Measurements from ENCODE around the gene PPP1R37.

Gene PPP1R37, protein sequence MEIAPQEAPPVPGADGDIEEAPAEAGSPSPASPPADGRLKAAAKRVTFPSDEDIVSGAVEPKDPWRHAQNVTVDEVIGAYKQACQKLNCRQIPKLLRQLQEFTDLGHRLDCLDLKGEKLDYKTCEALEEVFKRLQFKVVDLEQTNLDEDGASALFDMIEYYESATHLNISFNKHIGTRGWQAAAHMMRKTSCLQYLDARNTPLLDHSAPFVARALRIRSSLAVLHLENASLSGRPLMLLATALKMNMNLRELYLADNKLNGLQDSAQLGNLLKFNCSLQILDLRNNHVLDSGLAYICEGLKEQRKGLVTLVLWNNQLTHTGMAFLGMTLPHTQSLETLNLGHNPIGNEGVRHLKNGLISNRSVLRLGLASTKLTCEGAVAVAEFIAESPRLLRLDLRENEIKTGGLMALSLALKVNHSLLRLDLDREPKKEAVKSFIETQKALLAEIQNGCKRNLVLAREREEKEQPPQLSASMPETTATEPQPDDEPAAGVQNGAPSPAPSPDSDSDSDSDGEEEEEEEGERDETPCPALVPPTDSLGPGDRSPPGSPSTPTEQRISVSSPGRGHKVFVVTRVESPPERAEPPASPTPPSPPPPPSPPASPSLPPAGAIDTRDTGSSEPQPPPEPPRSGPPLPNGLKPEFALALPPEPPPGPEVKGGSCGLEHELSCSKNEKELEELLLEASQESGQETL

DNA sequence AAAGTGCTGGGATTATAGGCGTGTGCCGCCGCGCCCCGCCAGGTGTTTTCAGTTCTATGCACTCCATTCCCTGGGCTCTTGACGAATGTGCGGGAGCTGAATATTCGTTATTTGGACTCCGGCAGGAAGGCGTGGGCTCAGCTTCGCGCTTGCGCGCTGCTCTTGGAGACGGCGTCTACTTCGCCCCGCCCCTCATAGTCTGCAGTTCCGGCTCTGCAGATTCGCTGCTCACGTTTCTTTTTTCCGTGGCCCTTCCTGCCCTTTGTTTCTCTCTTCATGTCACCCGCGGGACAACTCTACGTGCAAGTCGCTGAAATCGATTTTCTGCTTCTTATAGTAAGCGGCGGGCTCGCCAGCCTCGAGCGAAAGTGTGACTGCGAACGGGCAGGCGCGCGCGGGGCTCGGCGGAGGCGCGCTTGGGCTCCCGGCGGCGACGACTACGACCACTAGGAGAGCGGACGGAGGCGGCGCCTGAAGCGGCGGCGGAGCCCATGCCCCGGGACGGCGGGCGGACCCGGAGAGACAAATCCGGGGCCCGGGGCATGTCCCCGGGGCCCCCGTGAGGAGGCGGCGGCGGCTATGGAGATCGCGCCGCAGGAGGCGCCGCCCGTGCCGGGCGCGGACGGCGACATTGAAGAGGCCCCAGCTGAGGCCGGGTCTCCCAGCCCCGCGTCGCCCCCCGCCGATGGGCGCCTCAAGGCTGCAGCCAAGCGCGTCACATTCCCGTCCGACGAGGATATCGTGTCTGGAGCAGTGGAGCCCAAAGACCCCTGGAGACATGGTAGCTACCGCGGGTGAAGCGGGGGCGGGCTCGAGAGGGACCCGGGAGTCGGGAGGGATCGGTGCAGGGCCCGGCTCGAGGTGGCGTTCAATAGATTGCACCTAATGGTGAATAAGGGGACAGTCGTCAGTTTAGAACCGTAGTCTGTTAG, at the start of gene PPP1R37:
Gene PPP1R37, plus strand, starts transcription at position 433 of the 932 bp plus-strand sequence. Its CDS starts 147 bp downstream, at position 580.
- peak; percentile 86 for DNase-seq

DNA sequence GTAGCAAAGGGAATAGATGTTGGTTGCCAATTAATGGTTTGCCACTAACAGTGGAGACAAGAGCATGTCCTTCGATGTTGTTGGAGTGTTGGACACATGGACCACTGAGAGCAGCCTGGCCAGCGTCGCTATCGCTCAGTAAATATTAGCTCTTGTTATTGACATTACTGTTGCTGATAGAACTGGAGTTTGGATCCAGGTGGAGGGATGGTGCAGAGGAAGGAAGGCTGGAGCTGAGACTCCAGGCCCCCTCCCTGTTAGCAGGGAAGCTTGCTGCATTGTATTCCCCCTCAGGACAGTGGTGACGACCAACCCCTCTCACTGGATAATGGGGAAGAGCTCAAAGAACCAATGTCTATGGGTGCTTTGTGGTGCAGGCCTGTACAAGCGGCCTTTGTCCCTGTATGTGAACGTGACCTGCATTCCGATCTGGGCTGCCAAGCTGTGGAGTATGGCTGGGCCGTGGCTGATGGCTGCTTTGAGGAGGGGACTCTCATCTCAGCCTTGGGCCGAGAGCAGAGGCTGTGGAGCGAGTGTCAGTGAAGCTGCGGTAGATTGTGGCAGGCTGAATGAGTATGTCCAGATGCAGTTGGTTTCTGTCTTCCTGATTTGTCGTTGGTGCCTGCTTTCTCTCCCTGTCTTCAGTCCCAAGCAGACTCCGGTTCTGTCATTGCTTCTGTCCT, 47.2 kb upstream of the PPP1R37 start:
- DNase-seq: no peak

DNA sequence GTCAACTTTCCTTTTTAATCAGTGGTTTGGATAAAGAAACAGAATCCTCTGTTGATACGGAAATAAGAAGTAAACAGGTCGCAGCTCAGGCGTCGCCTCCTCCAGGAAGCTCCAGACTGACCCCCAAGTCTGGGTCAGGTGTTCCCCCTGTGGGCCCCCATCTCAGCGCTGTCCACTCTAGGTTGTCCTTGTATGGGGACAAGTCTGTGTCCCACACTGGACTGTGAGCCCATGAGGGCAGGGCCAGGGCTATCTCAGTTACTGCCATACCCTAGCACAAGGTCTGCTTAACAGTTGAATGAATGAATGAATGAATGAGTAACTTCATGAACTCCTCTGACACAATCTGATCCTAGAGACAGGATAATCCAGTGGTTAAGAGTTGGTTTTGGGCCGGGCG, 46.6 kb upstream of the PPP1R37 start:
- DNase-seq: no peak

DNA sequence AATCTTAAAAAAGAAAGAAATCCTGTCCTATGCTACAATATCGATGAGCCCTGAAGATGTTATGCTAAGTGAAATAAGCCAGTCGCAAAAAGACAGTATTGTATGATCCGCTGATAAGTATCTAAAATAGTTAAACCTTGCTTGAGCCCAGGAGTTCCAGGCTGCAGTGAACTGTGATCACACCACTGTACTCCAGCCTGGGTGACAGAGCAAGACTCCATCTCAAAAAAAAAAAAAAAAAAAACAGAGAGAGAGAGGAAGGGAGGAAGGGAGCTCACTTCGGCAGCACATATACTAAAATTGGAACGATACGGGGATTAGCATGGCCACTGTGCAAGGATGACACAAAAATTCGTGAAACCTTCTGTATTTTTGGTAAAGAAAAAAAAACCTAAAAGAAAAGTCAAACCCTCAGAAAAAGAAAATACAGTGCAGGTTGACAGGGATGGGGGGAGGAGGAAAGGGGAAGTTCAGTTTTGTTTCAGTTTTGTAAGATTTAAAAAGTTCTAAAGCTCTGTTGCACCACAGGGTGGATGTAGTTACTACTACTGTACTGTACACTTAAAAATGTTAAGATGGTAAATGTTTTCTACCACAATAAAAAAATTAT, 45.7 kb upstream of the PPP1R37 start:
- no peak for DNase-seq

DNA sequence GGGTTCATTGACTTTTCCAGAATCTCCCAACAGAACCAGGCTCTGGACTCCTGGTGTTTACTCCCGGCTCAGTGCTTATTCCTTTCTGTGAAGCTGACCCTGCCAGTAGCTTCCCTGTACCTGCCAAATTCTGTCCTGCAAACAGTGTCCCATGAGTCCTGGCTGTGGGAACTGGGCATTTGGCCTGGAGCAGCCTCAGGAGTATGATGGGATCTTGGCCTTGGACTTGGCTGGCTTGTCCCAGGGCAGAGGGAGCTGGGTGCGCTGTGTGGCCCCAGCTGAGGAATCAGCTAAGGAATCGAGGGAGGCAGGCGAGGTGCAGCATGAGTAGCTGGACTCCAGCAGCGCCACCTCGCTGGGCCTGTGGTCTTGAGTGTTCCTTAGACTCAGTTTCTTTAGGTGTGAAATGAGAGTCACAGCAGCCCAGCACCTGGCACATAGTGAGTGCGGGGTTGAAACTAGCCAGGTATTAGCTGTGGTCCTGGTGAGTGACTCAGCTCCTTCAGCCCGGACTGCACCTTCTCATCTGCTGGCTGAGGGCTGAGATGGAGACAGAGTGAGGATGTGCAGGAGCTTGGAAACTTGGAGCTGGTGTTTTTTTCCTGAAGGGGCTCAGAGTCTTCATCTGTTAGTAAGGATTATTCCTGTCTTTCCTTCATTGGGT, 43.8 kb upstream of the PPP1R37 start:
- DNase-seq: no peak

DNA sequence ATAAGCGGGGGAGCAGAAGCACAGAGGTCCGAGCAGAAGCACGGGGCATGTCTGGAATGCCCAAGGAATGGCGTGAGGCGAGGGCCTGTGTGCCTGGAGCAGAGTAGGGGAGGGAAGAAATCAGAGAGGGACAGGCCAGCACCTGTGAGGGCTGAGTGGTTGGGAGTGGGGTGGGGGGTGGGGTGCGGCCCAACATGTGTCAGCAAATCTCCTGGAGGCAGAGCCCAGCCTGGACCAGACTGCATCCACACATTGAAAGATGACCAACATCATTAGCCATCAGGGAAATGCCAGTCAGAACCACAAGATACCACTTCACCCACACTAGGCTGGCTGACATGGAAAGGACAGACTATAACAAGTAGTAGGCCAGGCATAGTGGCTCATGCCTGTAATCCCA, 42.9 kb upstream of the PPP1R37 start:
- no peak for DNase-seq

DNA sequence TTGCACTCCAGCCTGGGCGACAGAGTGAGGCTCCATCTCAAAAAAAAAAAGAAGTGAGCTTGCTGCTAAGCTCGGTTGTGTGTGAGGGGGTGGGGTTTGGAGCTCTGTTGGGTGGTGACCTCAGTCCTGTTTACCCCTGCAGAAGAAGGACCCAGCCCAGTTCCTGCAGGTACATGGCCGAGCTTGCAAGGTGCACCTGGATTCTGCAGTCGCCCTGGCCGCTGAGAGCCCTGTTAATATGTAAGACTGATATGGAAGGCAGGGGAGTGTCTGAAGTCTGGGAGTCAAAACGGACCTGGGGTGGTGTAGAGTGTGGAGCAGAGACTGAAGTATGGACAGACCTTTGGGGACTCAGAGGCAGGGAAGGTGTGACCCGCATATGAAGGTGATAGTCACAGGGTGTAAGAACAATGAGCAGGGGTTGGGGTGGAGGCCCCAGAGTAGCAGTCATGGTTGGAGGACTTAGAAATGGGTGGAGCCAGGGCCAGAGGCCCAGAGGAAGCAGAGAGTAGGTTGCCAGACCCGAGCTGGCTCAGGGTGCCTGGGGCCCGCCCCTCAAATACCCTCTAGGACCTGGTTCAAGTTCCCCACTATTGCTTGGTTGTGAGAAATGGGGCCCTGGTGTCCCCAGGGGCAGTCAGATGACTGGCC, 40.9 kb upstream of the PPP1R37 start:
- no peak for DNase-seq

DNA sequence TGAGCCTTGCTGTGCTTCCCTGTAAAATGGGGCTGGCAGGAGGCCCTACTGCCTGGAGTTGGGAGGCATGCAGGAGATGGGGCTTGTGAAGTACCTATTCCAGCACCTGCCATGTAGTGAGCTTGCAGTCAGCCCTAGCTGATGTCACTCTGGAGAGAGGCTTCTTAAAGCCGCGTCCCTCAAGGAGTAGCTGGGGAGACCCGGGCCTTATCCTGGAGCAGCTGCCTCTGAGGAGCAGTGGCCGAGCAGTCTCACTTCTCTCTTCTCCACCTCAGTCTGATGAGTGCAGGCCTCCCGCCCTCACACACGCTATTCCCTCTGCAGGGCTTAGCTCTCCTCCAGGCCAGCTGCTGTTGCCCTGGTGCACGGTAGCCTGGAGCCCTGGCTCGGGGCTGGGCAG, 36.1 kb upstream of the PPP1R37 start:
- DNase-seq: no peak

DNA sequence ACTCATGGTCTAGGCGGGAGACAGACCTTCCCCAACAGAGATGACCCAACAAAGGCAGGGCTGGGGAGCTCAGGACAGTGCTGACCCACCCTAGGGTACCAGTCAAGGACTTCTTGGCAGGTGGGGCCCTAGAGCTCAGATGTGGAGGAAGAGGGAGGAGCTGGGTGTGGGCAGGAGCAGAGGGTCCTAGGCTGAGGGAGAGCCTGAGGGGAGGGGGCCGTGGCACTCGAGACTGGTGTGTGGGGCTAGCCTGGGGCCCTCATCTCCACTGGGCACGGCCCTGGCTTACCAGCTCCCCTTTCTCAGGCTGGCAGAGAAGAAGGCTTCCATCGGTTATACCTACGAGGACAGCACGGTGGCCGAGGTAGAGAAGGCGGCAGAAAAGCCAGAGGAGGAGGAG, 35.5 kb upstream of the PPP1R37 start:
- DNase-seq: no peak

DNA sequence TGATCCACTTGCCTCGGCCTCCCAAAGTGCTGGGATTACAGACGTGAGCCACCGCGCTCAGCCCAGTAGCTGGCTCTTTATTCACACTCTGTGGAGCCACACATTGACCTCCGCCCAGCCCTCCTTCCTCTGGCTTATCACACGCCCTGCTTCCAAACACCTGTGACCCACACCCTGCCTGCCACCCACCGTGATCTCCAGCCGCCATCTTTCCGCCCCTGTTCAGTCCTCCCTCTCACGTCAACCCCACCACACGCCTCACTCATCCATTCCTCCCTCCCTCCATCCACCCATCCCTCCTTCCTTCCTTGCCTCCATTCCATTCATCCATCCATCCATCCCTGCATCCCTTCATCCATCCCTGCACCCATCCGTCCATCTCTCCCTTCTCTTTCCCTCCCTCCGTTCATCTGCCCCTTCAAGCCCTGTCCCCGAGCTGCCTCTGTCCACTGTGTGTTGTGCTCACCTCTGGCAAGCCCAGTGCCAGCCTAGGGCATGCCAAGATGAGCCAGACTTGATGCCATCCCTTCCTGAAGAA, 34.3 kb upstream of the PPP1R37 start:
- no peak for DNase-seq

DNA sequence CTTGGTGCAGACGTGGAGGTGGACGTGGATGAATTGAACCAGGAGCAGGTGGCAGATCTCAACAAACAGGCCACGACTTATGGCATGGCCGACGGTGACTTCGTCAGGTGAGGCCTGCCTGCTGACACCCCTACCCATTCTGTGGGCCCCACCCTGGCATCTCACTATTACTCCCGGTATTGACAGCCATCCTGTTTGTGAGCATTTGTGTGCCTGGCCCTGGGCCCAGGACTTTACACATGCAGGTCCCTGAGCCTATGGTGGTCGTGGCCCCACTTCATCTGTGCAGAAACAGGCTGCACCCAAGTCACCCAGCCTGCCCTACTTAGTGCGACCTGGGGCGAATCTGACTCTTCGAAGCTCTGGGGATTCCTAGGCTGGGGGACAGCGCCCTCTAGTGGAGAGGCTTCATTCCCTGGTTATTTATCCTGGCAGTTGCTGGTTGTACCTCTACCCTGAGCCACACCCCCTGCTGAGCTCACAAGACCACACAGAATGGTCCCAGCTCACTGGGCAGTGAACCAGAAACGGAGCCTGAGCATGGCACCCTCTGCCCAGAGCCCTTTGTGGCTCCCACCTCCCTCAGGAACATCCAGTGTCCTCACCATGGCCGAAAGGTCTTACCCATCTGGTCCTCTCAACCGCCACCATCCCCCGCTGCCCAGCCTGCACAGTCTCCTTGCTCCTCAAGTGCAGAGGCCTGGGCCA, 33.6 kb upstream of the PPP1R37 start:
- DNase-seq: no peak

DNA sequence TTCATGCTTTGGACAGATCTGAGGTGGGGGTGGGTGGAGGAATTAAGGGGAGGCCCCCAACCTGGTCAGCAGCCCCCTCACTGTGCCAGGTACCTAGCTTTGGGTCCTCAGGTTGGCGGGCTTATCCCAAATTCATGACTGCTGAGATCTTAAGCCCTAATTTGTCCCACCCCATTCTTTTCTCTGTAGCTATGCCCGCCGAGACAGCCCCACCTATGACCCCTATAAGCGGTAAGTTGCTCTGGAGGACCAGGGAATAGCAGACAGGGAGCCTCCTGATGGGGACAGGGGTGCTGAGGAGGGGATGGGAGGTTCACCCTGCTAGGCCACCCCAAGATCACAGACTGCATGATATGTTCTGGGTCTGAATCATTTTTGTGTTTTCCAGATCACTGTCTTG, 31.0 kb upstream of the PPP1R37 start:
- DNase-seq: no peak

DNA sequence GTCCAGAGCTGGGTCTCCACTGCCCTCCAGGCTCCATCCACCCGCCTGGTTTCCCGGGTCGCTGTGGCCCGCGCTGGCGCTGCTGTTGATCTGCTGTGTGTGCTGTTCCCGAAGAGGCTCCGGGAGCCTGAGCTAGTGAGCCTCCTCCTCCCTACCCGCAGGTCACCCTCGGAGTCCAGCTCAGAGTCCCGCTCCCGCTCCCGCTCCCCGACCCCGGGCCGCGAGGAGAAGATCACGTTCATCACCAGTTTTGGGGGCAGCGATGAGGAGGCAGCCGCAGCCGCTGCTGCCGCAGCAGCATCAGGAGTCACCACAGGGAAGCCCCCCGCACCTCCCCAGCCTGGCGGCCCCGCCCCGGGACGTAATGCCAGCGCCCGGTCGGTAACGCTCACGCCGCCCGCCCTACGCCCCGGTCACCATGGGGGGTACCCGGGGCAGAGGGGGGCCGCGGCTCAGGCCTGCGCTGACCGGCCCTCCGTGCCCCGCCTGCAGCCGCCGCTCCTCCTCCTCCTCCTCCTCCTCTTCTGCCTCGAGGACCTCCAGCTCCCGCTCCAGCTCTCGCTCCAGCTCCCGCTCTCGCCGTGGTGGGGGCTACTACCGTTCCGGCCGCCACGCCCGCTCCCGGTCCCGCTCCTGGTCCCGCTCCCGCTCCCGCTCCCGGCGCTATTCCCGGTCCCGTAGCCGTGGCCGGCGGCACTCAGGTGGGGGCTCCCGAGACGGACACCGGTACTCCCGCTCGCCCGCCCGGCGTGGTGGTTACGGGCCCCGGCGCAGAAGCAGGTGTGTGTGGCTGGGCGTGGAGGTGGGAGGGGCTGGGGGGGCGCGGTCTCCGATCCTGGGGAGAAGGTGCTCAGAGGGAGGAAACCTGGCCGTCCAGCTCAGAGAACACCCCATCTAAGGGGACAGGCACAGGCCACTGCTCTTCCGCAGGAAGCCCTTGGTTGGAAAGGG, 28.9 kb upstream of the PPP1R37 start:
- DNase-seq: no peak

DNA sequence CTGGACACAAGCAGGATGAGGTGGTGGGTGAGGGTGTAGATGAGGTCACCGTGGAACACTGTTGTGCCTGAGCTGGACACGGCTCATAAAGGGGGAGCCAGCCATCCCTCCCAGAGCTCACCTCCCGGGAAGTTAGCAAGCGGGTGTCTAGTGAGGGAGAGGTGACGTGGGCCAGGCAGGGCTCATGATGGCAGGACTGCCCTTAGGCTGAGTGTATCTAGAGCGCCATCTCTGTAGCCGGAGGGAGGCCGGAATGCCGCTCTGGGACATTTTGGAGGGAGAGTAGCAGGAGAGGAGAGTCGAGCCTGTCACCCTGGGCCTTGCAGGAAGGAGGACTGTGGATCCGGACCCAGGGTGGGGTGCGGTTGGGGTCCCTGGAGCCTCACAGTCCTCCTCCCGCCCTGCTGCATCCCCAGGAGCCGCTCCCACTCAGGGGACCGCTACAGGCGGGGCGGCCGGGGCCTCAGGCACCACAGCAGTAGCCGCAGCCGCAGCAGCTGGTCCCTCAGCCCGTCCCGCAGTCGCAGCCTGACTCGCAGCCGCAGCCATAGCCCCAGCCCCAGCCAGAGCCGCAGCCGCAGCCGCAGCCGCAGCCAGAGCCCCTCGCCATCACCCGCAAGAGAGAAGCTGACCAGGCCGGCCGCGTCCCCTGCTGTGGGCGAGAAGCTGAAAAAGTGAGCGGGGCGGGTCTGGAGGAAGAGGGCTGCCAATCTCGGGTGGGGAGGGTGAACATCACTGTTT, 25.9 kb upstream of the PPP1R37 start:
- no peak for DNase-seq

DNA sequence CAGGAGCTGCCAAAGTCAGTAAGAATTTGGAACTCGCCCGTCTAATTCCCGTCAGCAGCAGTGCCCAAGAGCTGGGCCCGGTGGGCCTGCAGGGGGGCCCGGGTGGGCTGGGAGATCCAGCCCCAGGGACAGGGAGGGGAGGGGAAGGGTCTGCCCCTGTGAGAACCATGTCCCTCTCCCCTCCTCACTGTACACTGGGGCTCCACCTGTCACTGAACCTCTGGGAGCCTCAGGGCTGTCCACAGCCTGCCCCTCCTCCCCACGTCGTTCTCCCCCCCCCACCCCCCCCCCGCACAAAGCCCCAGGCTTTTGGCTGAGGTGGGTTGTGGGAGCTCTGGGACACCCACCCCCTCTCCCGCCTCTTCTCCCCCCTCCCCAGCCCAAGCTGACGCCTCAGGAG, 24.9 kb upstream of the PPP1R37 start:
- no peak for DNase-seq

DNA sequence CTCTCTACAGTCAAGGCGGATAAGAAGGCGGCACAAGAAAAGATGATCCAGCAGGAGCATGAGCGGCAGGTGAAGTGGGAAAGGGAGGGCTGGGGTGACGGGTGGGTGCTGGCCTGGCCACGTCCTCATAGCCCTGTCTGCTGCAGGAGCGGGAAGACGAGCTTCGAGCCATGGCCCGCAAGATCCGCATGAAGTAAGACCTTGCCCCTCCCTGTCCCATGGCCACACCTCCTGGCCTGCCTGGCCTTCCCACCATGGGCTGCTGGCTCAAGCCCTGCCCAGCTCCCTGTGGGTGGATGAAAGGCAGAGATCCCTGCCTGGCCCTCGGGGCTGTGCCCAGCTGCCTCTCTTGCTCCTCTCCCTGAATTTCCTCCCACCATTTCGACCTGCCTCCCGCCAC, 23.9 kb upstream of the PPP1R37 start:
- DNase-seq: no peak

DNA sequence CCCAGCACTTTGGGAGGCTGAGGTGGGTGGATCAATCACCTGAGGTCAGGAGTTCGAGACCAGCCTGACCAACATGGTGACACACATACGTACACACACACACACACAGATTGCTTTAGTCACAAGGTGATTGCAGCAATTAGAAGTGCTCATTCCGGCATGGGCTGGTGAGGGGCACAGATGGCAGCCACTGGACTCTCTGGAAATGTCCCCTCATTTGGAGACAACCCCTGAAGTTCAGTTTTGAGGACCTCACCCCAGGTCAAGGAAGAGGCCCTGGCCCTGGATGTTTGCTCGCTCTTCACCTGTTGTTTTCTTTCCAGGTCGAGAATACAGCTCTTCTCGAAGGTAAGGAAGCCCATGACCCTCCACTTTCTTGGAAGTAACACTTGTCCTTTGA, 22.8 kb upstream of the PPP1R37 start:
- no peak for DNase-seq

DNA sequence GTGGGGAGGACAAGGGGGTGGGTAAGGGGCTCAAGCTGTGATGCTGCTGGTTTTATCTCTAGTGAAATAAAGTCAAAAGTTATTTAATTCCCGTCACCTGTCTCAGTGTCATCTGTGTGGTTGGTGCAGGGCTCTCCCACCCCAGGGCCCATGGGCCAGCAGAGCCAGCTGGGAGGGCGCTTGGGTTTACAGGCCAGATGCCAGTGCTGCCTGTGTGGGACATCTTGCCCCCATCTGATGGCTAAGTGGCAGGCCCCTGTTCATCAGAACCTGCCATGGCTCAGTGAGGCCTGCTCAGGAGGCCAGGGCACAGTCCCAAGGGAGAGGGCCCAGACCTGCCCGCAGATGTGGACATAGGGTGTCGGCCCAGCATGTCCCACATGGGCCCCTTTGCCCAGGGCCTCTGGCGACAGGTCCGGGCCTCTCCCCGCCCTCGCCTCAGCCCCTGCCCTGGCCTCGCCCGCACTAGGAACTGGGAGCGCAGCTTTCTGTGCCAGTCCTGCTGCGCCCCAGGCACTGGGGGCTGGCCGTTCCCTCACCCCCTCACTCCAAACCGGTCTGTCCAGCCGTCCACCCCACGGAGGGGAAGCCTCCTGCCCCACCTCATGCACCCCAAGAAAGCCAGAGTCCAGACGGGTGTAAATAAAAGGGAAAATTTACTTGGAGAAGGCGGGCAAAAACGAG, 22.0 kb upstream of the PPP1R37 start:
- DNase-seq: no peak

Measured in NCI-H1436 treated with DMSO at 0.1 percent for 48 hours (cell line).